ENCODE measurements around the gene FIZ1.
"Not testable (repeated sequence)": the region's sequence is repeated elsewhere in the genome, so short reads cannot be mapped to it uniquely, and the experiment has no call there.

DNA sequence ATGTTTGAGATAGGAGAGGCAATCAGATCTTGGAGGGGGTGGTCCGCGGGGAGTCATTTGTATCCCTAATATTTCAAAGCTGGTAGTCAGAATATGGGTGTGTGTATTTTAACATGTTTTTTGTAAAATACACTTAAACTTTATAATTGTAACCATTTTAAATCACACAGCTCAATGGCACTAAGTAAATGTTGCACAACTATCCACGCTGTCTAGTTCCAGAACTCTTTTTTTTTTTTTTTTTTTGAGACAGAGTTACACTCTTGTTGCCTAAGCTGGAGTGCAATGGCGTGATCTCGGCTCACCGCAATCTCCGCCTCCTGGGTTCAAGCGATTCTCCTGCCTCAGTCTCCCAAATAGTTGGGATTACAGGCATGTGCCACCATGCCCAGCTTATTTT, 15.4 kb downstream of the FIZ1 start:
- TF ChIP-seq YY1 (tag by site-specific recombination; IDR thresholded peaks at IDR 0.05); ZNF239 (tag by site-specific recombination; IDR thresholded peaks at IDR 0.05); ZEB2 (tag by site-specific recombination; IDR thresholded peaks at IDR 0.05); ZNF174 (tag by site-specific recombination; IDR thresholded peaks at IDR 0.05); ZNF23 (tag by site-specific recombination; IDR thresholded peaks at IDR 0.05; ENCODE audit: borderline replicate concordance); ZNF768 (tag by site-specific recombination; IDR thresholded peaks at IDR 0.05); MYNN (tag by site-specific recombination; IDR thresholded peaks at IDR 0.05; ENCODE audit: borderline replicate concordance); ZBTB48 (tag by site-specific recombination; IDR thresholded peaks at IDR 0.05): not testable (repeated sequence)
- TF ChIP-seq, protein P1, sequence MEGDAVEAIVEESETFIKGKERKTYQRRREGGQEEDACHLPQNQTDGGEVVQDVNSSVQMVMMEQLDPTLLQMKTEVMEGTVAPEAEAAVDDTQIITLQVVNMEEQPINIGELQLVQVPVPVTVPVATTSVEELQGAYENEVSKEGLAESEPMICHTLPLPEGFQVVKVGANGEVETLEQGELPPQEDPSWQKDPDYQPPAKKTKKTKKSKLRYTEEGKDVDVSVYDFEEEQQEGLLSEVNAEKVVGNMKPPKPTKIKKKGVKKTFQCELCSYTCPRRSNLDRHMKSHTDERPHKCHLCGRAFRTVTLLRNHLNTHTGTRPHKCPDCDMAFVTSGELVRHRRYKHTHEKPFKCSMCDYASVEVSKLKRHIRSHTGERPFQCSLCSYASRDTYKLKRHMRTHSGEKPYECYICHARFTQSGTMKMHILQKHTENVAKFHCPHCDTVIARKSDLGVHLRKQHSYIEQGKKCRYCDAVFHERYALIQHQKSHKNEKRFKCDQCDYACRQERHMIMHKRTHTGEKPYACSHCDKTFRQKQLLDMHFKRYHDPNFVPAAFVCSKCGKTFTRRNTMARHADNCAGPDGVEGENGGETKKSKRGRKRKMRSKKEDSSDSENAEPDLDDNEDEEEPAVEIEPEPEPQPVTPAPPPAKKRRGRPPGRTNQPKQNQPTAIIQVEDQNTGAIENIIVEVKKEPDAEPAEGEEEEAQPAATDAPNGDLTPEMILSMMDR (tag by site-specific recombination; IDR thresholded peaks at IDR 0.05), result not testable (repeated sequence)

All from HEK293 (cell line).